Activated CD8-positive, alpha-beta memory T cell treated with anti-CD3 and anti-CD28 coated beads for 24 hours (primary cell): ENCODE measurements around the gene IL18BP.

Source experiments
- DNase-seq: peaks from one replicate; pipeline ENCODE4 v3.0.0-alpha.2; 2020

IL18BP gene

GRCh38 chr11:71998649-71999310, at the start of gene IL18BP:
IL18BP (plus strand) TSS chr11:71998909; CDS start chr11:71999985, 1,076 bp downstream.
- DNase-seq = no peak

GRCh38 chr11:71949034-71949433, 49.7 kb upstream of the IL18BP start:
- DNase-seq = no peak

GRCh38 chr11:71951741-71952310, 46.9 kb upstream of the IL18BP start:
- DNase-seq = no peak

GRCh38 chr11:71955898-71956456, 42.7 kb upstream of the IL18BP start:
- no peak for DNase-seq

- DNase-seq = no peak
Observed at GRCh38 chr11:71962428-71963038, 36.2 kb upstream of the IL18BP start.

- no peak for DNase-seq
Observed at GRCh38 chr11:71963468-71963867, 35.2 kb upstream of the IL18BP start.

- DNase-seq = no peak
Observed at GRCh38 chr11:71964641-71965040, 34.1 kb upstream of the IL18BP start.

- no peak for DNase-seq
Observed at GRCh38 chr11:71971680-71972079, 27.0 kb upstream of the IL18BP start.

GRCh38 chr11:71976551-71976950, 22.2 kb upstream of the IL18BP start:
- no peak for DNase-seq

GRCh38 chr11:71977090-71977489, 21.6 kb upstream of the IL18BP start:
- DNase-seq = no peak

- DNase-seq = peak; percentile 71
Observed at GRCh38 chr11:71977743-71978418, 20.8 kb upstream of the IL18BP start.

- DNase-seq = no peak
Observed at GRCh38 chr11:71979094-71979493, 19.6 kb upstream of the IL18BP start.

GRCh38 chr11:71979602-71980001, 19.1 kb upstream of the IL18BP start:
- no peak for DNase-seq

GRCh38 chr11:71986131-71986530, 12.6 kb upstream of the IL18BP start:
- DNase-seq = no peak

- no peak for DNase-seq
Observed at GRCh38 chr11:71987521-71987920, 11.2 kb upstream of the IL18BP start.

- no peak for DNase-seq
Observed at GRCh38 chr11:71988050-71988449, 10.7 kb upstream of the IL18BP start.

- no peak for DNase-seq
Observed at GRCh38 chr11:71990701-71991100, 8.0 kb upstream of the IL18BP start.

- no peak for DNase-seq
Observed at GRCh38 chr11:71991494-71991893, 7.2 kb upstream of the IL18BP start.

GRCh38 chr11:71992136-71992730, 6.5 kb upstream of the IL18BP start:
- no peak for DNase-seq

- no peak for DNase-seq
Observed at GRCh38 chr11:71994786-71995185, 3.9 kb upstream of the IL18BP start.

- DNase-seq = no peak
Observed at GRCh38 chr11:71995726-71996291, 2.9 kb upstream of the IL18BP start.

GRCh38 chr11:71996517-71996916, 2.2 kb upstream of the IL18BP start:
- no peak for DNase-seq

GRCh38 chr11:71996946-71997345, 1.8 kb upstream of the IL18BP start:
- DNase-seq = no peak
